WTC11 (cell line): ENCODE data around the gene BRICD5.

ENCODE experiments used
- CBFB ChIP-seq: sonication (generic); formaldehyde crosslinking; IDR thresholded peaks from 2 replicates; pipeline ENCODE4 v1.8.1; 2022; ENCODE audit warnings: mild to moderate bottlenecking, low read depth, missing genetic modification reagents
- CREB1 ChIP-seq: sonication (generic); formaldehyde crosslinking; IDR thresholded peaks from 2 replicates; pipeline ENCODE4 v1.8.0; 2023; ENCODE audit warnings: mild to moderate bottlenecking, missing genetic modification reagents
- CTCF ChIP-seq: fragments of 200-600 bp; IDR thresholded peaks from 2 replicates; pipeline ENCODE4 v1.8.0; 2022; ENCODE audit warnings: antibody characterized with exemption
- FOXJ3 ChIP-seq: sonication (generic); formaldehyde crosslinking; IDR thresholded peaks from 2 replicates; pipeline ENCODE4 v1.9.0; 2021; ENCODE audit warnings: missing genetic modification reagents, mild to moderate bottlenecking, borderline replicate concordance
- FOXP4 ChIP-seq: sonication (generic); formaldehyde crosslinking; IDR thresholded peaks from 2 replicates; pipeline ENCODE4 v1.8.0; 2022; ENCODE audit warnings: mild to moderate bottlenecking, missing genetic modification reagents
- MAX ChIP-seq: sonication (generic); formaldehyde crosslinking; IDR thresholded peaks from 2 replicates; pipeline ENCODE4 v1.8.0; 2022; ENCODE audit warnings: mild to moderate bottlenecking, missing genetic modification reagents
- NFE2L1 ChIP-seq: sonication (generic); formaldehyde crosslinking; IDR thresholded peaks from 2 replicates; pipeline ENCODE4 v1.8.1; 2023; ENCODE audit warnings: missing genetic modification reagents
- SP1 ChIP-seq: sonication (generic); formaldehyde crosslinking; conservative IDR thresholded peaks from 2 replicates; pipeline ENCODE4 v1.8.1; 2022; ENCODE audit warnings: missing genetic modification reagents
- TEAD4 ChIP-seq: sonication (generic); formaldehyde crosslinking; IDR thresholded peaks from 2 replicates; pipeline ENCODE4 v1.8.0; 2022; ENCODE audit warnings: mild to moderate bottlenecking, missing genetic modification reagents
- TP53 ChIP-seq: sonication (generic); formaldehyde crosslinking; IDR thresholded peaks from 2 replicates; pipeline ENCODE4 v1.8.1; 2023; ENCODE audit warnings: mild to moderate bottlenecking, missing genetic modification reagents
- ZBTB43 ChIP-seq: sonication (generic); formaldehyde crosslinking; IDR thresholded peaks from 2 replicates; pipeline ENCODE4 v1.8.1; 2023; ENCODE audit warnings: mild to moderate bottlenecking, missing genetic modification reagents
- TF ChIP-seq, protein P1 (sequence below): sonication (generic); formaldehyde crosslinking; IDR thresholded peaks from 2 replicates; pipeline ENCODE4 v1.8.1; 2022; ENCODE audit warnings: low read depth, missing genetic modification reagents, borderline replicate concordance

DNA sequence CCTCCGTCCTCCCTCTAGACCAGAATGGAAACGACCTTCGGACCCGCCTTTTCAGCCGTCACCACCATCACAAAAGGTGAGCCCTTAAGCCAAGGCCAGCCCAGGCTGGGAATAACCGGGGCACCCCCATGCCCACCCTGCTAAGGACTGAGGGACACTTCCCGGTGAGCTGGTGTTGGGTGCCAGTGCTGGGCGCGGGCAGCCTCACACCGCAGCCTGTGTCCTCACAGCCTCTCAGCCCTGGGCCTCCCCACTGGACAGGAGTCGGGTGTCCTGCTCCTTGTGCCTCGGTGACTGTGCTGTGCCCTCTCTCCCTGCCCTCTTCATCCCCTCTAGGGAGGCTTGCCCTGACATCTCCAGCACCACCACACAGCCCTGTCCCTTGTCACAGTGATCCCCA lies 44.8 kb downstream of the BRICD5 start:
- TF ChIP-seq CTCF (no peak), CREB1 (CRISPR knock-in tag) (no peak), MAX (CRISPR knock-in tag) (no peak), TEAD4 (no peak), SP1 (no peak), TP53 (CRISPR knock-in tag) (no peak), FOXJ3 (CRISPR knock-in tag) (no peak), ZBTB43 (no peak), CBFB (CRISPR knock-in tag) (no peak), NFE2L1 (no peak), FOXP4 (CRISPR knock-in tag) (no peak)
- TF ChIP-seq, protein P1, sequence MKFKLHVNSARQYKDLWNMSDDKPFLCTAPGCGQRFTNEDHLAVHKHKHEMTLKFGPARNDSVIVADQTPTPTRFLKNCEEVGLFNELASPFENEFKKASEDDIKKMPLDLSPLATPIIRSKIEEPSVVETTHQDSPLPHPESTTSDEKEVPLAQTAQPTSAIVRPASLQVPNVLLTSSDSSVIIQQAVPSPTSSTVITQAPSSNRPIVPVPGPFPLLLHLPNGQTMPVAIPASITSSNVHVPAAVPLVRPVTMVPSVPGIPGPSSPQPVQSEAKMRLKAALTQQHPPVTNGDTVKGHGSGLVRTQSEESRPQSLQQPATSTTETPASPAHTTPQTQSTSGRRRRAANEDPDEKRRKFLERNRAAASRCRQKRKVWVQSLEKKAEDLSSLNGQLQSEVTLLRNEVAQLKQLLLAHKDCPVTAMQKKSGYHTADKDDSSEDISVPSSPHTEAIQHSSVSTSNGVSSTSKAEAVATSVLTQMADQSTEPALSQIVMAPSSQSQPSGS (CRISPR knock-in tag), result no peak
